ENCODE data around the gene FANCC.

The FANCC gene

GRCh38 chr9:95102001-95102433, 215.5 kb downstream of the FANCC start:
- no peak for DNase-seq (ENCODE audit: low read depth in 2 of 2)

GRCh38 chr9:95101326-95101725, 216.2 kb downstream of the FANCC start:
- no peak for DNase-seq (ENCODE audit: low read depth in 2 of 2)

GRCh38 chr9:95100071-95100627, 217.4 kb downstream of the FANCC start:
- DNase-seq (ENCODE audit: low read depth in 2 of 2), result no peak

- DNase-seq (ENCODE audit: low read depth in 2 of 2), result no peak
Measured at GRCh38 chr9:95099321-95100070, 218.0 kb downstream of the FANCC start.

GRCh38 chr9:95098391-95098921, 219.1 kb downstream of the FANCC start:
- DNase-seq (ENCODE audit: low read depth in 2 of 2), result no peak

- no peak for DNase-seq (ENCODE audit: low read depth in 2 of 2)
Measured at GRCh38 chr9:95097279-95097678, 220.2 kb downstream of the FANCC start.

- no peak for DNase-seq (ENCODE audit: low read depth in 2 of 2)
Measured at GRCh38 chr9:95096807-95097206, 220.7 kb downstream of the FANCC start.

GRCh38 chr9:95096381-95096780, 221.1 kb downstream of the FANCC start:
- DNase-seq (ENCODE audit: low read depth in 2 of 2), result no peak

- DNase-seq (ENCODE audit: low read depth in 2 of 2), result no peak
Measured at GRCh38 chr9:95095641-95096355, 221.7 kb downstream of the FANCC start.

- DNase-seq (ENCODE audit: low read depth in 2 of 2), result no peak
Measured at GRCh38 chr9:95094002-95094401, 223.5 kb downstream of the FANCC start.

GRCh38 chr9:95093586-95093985, 223.9 kb downstream of the FANCC start:
- DNase-seq (ENCODE audit: low read depth in 2 of 2), result no peak

GRCh38 chr9:95092262-95093072, 225.0 kb downstream of the FANCC start:
- DNase-seq (ENCODE audit: low read depth in 2 of 2), result no peak

GRCh38 chr9:95091601-95092261, 225.8 kb downstream of the FANCC start:
- DNase-seq (ENCODE audit: low read depth in 2 of 2), result no peak

- no peak for DNase-seq (ENCODE audit: low read depth in 2 of 2)
Measured at GRCh38 chr9:95090871-95091577, 226.5 kb downstream of the FANCC start.

GRCh38 chr9:95090023-95090791, 227.3 kb downstream of the FANCC start:
- DNase-seq (ENCODE audit: low read depth in 2 of 2), result no peak

- DNase-seq (ENCODE audit: low read depth in 2 of 2), result no peak
Measured at GRCh38 chr9:95089257-95090022, 228.1 kb downstream of the FANCC start.

GRCh38 chr9:95088421-95089161, 228.9 kb downstream of the FANCC start:
- no peak for DNase-seq (ENCODE audit: low read depth in 2 of 2)

GRCh38 chr9:95087659-95088242, 229.8 kb downstream of the FANCC start:
- no peak for DNase-seq (ENCODE audit: low read depth in 2 of 2)
